ENCODE data around the gene TNNC1. TPM values are rescaled to one million over a fixed set of nuclear protein-coding genes. Genes with fewer than 3 reads are reported as not detected.

The TNNC1 gene
- total RNA-seq, 2 experiments from 2014 or later, result 4.8 to 5.9 TPM

DNA sequence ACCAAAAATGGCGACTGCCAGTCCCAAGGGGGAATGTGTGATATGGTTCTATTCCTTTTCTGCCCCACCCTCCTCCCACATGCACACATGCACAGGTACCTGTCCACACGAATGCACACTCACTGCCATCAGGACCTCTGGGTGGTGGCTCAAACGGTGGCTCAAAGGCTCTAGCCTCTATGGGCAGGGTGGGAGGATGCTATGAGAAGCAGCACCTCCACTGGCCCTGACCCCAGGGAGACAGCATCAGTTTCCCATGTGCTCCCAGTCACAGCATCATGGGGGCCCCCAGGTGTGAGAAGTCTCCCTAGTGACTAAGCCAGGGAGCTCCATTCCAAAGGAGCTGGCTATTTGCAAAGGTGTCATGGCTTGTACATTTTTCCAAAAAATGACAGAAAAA lies 24.8 kb downstream of the TNNC1 start:
- H3K27me3 Mint-ChIP-seq, result no peaks in the 10 kb centered on the region

DNA sequence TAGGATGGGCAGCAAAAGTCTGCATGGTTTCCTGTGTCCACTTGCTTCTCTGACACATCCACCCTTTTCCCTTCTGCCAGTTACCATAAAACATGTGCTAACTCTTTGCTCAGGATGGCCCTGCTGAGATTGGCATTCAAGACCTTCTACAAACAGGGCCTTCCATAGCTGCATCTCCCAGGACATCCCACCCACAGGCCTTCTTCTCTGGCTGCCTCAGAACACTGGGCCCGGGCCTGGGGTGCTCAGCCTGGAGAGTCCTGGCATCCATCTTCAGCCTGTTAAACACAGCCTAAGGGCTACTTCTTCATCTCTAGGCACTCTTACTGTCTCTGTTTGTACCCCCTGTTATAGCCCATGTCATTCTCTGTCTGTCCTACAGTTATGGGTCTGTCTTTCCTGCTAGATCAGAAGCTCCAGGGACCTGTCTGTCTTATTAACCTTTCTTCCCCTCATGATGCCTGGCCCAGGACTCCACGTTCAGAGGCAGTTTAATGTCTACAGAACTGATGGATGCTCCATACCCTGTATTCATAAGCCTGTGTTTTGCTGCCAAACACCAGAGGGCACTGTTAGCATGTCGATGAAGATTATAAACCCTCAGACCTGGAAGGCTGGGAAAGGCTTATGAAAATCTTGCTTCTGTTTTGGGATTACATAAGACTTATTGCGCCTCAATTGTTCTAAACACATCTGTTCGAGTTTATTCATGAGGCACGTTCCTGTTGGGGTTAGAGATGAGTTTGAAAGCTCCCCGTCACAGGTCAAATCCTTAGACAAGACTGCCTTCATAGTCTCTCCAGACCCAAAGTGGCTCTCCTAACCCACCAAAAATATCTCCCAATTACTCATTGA lies 25.5 kb downstream of the TNNC1 start:
- POLR2A ChIA-PET, result interaction anchor here (0.8 to 1.6 kb wide), 4 partner anchors 16 to 753 kb away, joined by 3 to 6 read pairs (median 4); no protein-coding TSS in a partner anchor
- DNase-seq (peak; percentile 57), ATAC-seq (peak; percentile 87)
- Mint-ChIP-seq H3K27ac (no peak overlapping the region), H3K27me3 (no peaks in the 10 kb centered on the region), H3K4me3 (no peak overlapping the region), H3K36me3 (ENCODE audit: low read depth) (no peaks in the 10 kb centered on the region), H3K9me3 (no peaks in the 10 kb centered on the region), H3K4me1 (ENCODE audit: low read depth) (no peaks in the 10 kb centered on the region)
- CTCF ChIA-PET, result interaction anchor here (0.7 to 5.8 kb wide), 27 partner anchors 7 to 427 kb away, joined by 3 to 111 read pairs (median 4); partner anchors contain the start of genes SEMA3G, TNNC1 and UQCC5
- TF ChIP-seq, protein P1, sequence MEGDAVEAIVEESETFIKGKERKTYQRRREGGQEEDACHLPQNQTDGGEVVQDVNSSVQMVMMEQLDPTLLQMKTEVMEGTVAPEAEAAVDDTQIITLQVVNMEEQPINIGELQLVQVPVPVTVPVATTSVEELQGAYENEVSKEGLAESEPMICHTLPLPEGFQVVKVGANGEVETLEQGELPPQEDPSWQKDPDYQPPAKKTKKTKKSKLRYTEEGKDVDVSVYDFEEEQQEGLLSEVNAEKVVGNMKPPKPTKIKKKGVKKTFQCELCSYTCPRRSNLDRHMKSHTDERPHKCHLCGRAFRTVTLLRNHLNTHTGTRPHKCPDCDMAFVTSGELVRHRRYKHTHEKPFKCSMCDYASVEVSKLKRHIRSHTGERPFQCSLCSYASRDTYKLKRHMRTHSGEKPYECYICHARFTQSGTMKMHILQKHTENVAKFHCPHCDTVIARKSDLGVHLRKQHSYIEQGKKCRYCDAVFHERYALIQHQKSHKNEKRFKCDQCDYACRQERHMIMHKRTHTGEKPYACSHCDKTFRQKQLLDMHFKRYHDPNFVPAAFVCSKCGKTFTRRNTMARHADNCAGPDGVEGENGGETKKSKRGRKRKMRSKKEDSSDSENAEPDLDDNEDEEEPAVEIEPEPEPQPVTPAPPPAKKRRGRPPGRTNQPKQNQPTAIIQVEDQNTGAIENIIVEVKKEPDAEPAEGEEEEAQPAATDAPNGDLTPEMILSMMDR (IDR thresholded peaks at IDR 0.05), result peak; percentile 80
- intact Hi-C loops (cut with micrococcal nuclease), result loop anchor here (2.0 kb wide), 1 partner anchor 18 kb away; no protein-coding TSS in a partner anchor

More for the DNA sequence above, 24.8 kb downstream of the TNNC1 start:
- CTCF ChIA-PET, result interaction anchor here (0.9 to 5.8 kb wide), 14 partner anchors 9 to 329 kb away, joined by 3 to 111 read pairs (median 5); partner anchors contain the start of genes SEMA3G and TNNC1
- Mint-ChIP-seq H3K4me1 (ENCODE audit: low read depth) (no peaks in the 10 kb centered on the region), H3K9me3 (no peaks in the 10 kb centered on the region), H3K27ac (no peak overlapping the region), H3K4me3 (no peak overlapping the region), H3K36me3 (ENCODE audit: low read depth) (no peaks in the 10 kb centered on the region)
- TF ChIP-seq, protein P1 (IDR thresholded peaks at IDR 0.05), result no peak
- POLR2A ChIA-PET, result interaction anchor here (1.5 kb wide), 1 partner anchor 16 kb away, joined by 4 read pairs; no protein-coding TSS in a partner anchor
- DNase-seq (no peak), ATAC-seq (no peak)
- intact Hi-C loops (cut with micrococcal nuclease), result loop anchor here (2.0 kb wide), 1 partner anchor 18 kb away; no protein-coding TSS in a partner anchor

DNA sequence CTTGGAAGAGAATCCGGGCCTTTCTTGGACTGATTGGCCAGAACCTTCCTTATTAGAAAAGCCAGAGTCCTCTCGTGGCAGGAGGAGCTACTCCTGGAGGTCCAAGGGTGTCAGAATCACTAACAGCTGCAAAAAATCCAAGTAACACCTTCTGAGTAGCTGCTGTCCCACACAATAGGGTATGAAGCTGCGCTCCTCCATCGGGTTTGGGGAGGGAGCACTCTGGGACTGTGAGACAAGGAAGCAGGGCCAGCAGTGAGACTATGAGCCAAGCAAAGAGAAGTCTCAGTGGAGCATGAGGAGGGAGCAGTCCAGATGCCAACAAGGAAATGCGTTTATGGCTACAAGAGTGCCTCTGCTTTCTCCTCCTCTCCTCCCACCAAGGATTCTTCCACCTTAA lies 30.7 kb downstream of the TNNC1 start:
- TF ChIP-seq, protein P1 (IDR thresholded peaks at IDR 0.05), result no peak
- Mint-ChIP-seq H3K4me1 (ENCODE audit: low read depth) (no peaks in the 10 kb centered on the region), H3K9me3 (no peaks in the 10 kb centered on the region), H3K36me3 (ENCODE audit: low read depth) (no peaks in the 10 kb centered on the region), H3K27me3 (no peaks in the 10 kb centered on the region), H3K4me3 (no peak overlapping the region), H3K27ac (no peak overlapping the region)
- ChIA-PET POLR2A (interaction anchor here (1.0 kb wide), 1 partner anchor 10 kb away, joined by 3 read pairs; no protein-coding TSS in a partner anchor), CTCF (interaction anchor here (0.6 to 1.3 kb wide), 3 partner anchors 11 to 83 kb away, joined by 3 to 9 read pairs (median 6); partner anchors contain the start of gene SEMA3G)
- intact Hi-C loops (cut with micrococcal nuclease), result no loop called here
- ATAC-seq, result no peak
- no peak for DNase-seq

DNA sequence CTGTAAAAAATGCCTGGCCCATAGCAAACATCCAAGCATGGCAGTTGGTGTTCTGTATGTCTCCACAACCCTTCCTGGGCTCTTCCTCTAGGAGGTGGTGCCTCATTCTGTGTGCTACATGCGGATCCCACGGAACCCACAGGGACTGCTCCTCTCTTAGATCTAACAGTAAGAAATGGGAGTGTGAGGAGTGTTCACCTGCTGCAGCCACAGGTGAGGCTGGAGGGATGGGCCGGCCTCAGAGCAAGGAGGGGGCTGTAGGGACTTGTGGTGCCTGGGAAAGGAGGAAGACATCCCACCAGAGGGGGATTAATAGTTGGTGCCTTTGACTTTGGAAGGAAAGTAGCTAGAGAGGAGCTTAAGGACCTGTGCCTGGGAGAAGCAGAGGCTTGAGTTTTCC lies 31.2 kb downstream of the TNNC1 start:
- peaks cover under 1% of the 10 kb centered on the region for H3K36me3 Mint-ChIP-seq (ENCODE audit: low read depth)
- ChIA-PET CTCF (interaction anchor here (1.0 to 1.3 kb wide), 3 partner anchors 10 to 83 kb away, joined by 3 to 9 read pairs (median 6); partner anchors contain the start of gene SEMA3G), POLR2A (interaction anchor here (1.0 kb wide), 1 partner anchor 9 kb away, joined by 3 read pairs; no protein-coding TSS in a partner anchor)
- intact Hi-C loops (cut with micrococcal nuclease), result no loop called here
- H3K4me3 Mint-ChIP-seq, result no peak overlapping the region
- TF ChIP-seq, protein P1 (IDR thresholded peaks at IDR 0.05), result no peak
- no peak overlapping the region for H3K27ac Mint-ChIP-seq
- H3K9me3 Mint-ChIP-seq, result no peaks in the 10 kb centered on the region
- no peak for ATAC-seq
- H3K4me1 Mint-ChIP-seq (ENCODE audit: low read depth), result peaks cover under 1% of the 10 kb centered on the region
- H3K27me3 Mint-ChIP-seq, result no peaks in the 10 kb centered on the region
- DNase-seq, result no peak

Data from activated CD8-positive, alpha-beta T cell treated with anti-CD3 and anti-CD28 coated beads for 36 hours (primary cell).